Glutamatergic neuron (in vitro differentiated cells): ENCODE data around the gene TAF1A. TPM values are rescaled to one million over a fixed set of nuclear protein-coding genes. Genes with fewer than 3 reads are reported as not detected.

Source experiments
- DNase-seq: peaks from one replicate; pipeline ENCODE4 v3.0.0; 2022
- H3K27ac Mint-ChIP-seq: one replicate; pipeline ENCODE4 v1.8.0; 2020; ENCODE audit warnings: mild to moderate bottlenecking, mixed read lengths, inconsistent platforms; ENCODE audit not compliant: unreplicated experiment
- H3K27me3 Mint-ChIP-seq: one replicate; pipeline ENCODE4 v1.8.0; 2020; ENCODE audit warnings: mild to moderate bottlenecking, moderate library complexity, mixed read lengths, inconsistent platforms; ENCODE audit not compliant: unreplicated experiment
- H3K36me3 Mint-ChIP-seq: one replicate; pipeline ENCODE4 v1.8.0; 2020; ENCODE audit warnings: mild to moderate bottlenecking, mixed read lengths, inconsistent platforms; ENCODE audit not compliant: unreplicated experiment
- H3K4me1 Mint-ChIP-seq: one replicate; pipeline ENCODE4 v1.8.0; 2020; ENCODE audit warnings: mild to moderate bottlenecking, low read depth, mixed read lengths, inconsistent platforms; ENCODE audit not compliant: unreplicated experiment
- H3K4me3 Mint-ChIP-seq: one replicate; pipeline ENCODE4 v1.8.0; 2020; ENCODE audit warnings: mild to moderate bottlenecking, mixed read lengths, inconsistent platforms; ENCODE audit not compliant: unreplicated experiment
- H3K9me3 Mint-ChIP-seq: one replicate; pipeline ENCODE4 v1.8.0; 2020; ENCODE audit warnings: mild to moderate bottlenecking, moderate library complexity, mixed read lengths, inconsistent platforms; ENCODE audit not compliant: unreplicated experiment
- CTCF ChIP-seq: fragments of 200-600 bp; sonication (generic); IDR thresholded peaks from one replicate; pipeline ENCODE4 v1.5.0; 2021; ENCODE audit not compliant: partially characterized antibody, unreplicated experiment
- total RNA-seq: library from RNA; stranded (reverse); fragmentation: NEBNext Ultra II Directional; extraction: Animal tissue kit (Norgen Biotek cat#: 25700); gene quantifications from one replicate; pipeline ENCODE4 v1.2.1, GENCODE V29; 2021; ENCODE audit not compliant: unreplicated experiment

TAF1A gene
- total RNA-seq, 1 donor from 2014 or later, result 10.4 TPM

DNA sequence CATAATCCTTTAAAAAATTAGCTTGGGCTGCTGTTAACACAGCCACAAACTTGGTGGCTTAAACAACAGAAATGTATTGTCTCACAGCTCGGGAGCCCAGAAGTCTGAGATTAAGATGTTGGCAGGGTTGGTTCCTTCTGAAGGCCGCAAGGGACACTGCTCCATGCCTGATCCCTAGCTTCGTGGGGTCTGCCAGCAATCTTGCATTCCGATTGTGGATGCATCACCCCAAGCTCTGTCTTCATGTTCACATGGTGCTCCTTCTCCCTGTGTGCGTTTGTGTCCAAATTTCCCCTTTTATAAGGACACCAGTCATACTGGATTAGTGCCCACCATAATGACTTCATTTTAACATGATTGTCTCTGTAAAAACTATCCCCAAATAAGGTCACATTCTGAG, 36.9 kb downstream of the TAF1A start:
- Mint-ChIP-seq H3K36me3 (no peaks in the 10 kb centered on the region), H3K9me3 (peaks cover 2% of the 10 kb centered on the region)

DNA sequence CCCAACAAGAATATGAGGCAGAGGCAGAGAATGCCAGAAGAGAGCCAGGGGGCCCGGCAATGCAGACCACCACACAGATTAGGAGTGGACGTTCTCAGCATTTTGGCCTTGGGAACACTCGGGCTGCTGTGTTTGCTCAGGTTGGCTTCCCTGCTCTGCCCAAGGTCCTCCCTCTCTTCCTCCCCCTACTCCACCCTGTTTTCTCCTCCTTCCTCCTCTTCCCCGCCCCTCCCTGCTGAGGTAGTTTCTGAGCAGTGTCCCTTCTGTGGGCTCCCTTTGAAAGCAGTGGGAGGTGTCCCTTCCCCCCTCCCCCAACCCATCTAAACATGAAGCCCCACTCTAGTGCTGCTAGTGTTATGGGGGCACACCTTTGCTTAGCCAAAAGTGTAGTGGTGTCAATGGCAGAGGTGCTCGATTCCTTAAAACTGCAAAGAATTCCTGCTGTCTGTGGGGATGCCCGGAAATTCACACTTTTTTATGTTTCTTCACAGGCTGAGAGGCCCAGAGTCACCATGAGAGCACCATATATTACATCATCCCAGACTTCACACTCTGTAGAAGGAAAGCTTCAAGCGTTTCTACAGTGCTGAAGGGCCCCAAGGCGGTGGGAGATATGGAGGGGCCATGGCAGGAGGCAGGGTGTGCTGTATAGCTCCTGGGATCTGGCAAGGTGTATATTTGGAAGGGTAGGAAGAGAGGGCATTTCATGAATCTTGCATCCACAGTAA, 41.6 kb downstream of the TAF1A start, which contains the start of gene HHIPL2:
HHIPL2 (minus strand) TSS at position 161 of the 728 bp plus-strand sequence; CDS start at position 101, 60 bp downstream.
- Mint-ChIP-seq H3K4me1 (no peaks in the 10 kb centered on the region), H3K36me3 (no peaks in the 10 kb centered on the region), H3K27me3 (peaks cover 3% of the 10 kb centered on the region), H3K4me3 (no peak within 1 kb of the TSS), H3K27ac (no peak within 1 kb of the TSS), H3K9me3 (peaks cover 3% of the 10 kb centered on the region)
- DNase-seq, result no peak
- no peak for TF ChIP-seq CTCF

More for the DNA sequence above, 36.9 kb downstream of the TAF1A start:
- Mint-ChIP-seq H3K27ac (no peak overlapping the region), H3K27me3 (peaks cover 1% of the 10 kb centered on the region), H3K4me3 (no peak overlapping the region), H3K4me1 (no peaks in the 10 kb centered on the region)
- TF ChIP-seq CTCF, result no peak
- no peak for DNase-seq

GRCh38 chr1:222547260-222547614, 42.5 kb downstream of the TAF1A start:
- Mint-ChIP-seq H3K36me3 (no peaks in the 10 kb centered on the region), H3K4me1 (no peaks in the 10 kb centered on the region), H3K27ac (no peak overlapping the region), H3K4me3 (no peak overlapping the region), H3K9me3 (peaks cover 3% of the 10 kb centered on the region), H3K27me3 (peaks cover 3% of the 10 kb centered on the region)
- no peak for DNase-seq
- TF ChIP-seq CTCF, result no peak

- no peak overlapping the region for H3K4me3 Mint-ChIP-seq
- TF ChIP-seq CTCF, result no peak
- no peak for DNase-seq
- no peaks in the 10 kb centered on the region for H3K36me3 Mint-ChIP-seq
- H3K27ac Mint-ChIP-seq, result no peak overlapping the region
- peaks cover 3% of the 10 kb centered on the region for H3K9me3 Mint-ChIP-seq
- no peaks in the 10 kb centered on the region for H3K4me1 Mint-ChIP-seq
- peaks cover 3% of the 10 kb centered on the region for H3K27me3 Mint-ChIP-seq
These were observed 43.0 kb downstream of the TAF1A start for GRCh38 chr1:222546548-222547259.

- H3K4me3 Mint-ChIP-seq, result no peak overlapping the region
- H3K36me3 Mint-ChIP-seq, result no peaks in the 10 kb centered on the region
- H3K9me3 Mint-ChIP-seq, result peaks cover 3% of the 10 kb centered on the region
- H3K4me1 Mint-ChIP-seq, result no peaks in the 10 kb centered on the region
- no peak for TF ChIP-seq CTCF
- H3K27me3 Mint-ChIP-seq, result peaks cover 3% of the 10 kb centered on the region
- no peak for DNase-seq
- no peak overlapping the region for H3K27ac Mint-ChIP-seq
These were observed 43.6 kb downstream of the TAF1A start for GRCh38 chr1:222546091-222546490.
